HCT116 (cell line): ENCODE data around the gene GNAI3.

ENCODE experiments used
- CTCF ChIP-seq, 3 experiments: fragments of 200-600 bp in 1 of 3; sonication (generic) in 1 of 3; IDR thresholded peaks in 2 of 3; conservative IDR thresholded peaks in 1 of 3; 2 replicates each; pipeline ENCODE4 v1.5.1; 2012 to 2017; ENCODE audit warnings: low read depth in 2 of 3, low read length in 2 of 3, antibody characterized with exemption in 1 of 3, borderline replicate concordance in 1 of 3, control low read depth in 1 of 3, mild to moderate bottlenecking in 1 of 3, mixed read lengths in 1 of 3, mixed run types in 1 of 3, moderate library complexity in 1 of 3; ENCODE audit not compliant: insufficient read depth in 1 of 3
- EZH2 ChIP-seq: fragments of 200-600 bp; sonication (generic); IDR thresholded peaks from 2 replicates; pipeline ENCODE4 v1.6.1; 2017; ENCODE audit warnings: antibody characterized with exemption, mixed run types
- MAX ChIP-seq: IDR thresholded peaks from 2 replicates; pipeline ENCODE4 v1.6.1; 2012
- POLR2A ChIP-seq: IDR thresholded peaks from 2 replicates; pipeline ENCODE4 v1.7.0; 2011; ENCODE audit warnings: borderline replicate concordance; ENCODE audit not compliant: insufficient read depth, insufficient read length; ENCODE audit errors: extremely low read depth
- POLR2AphosphoS5 ChIP-seq: IDR thresholded peaks from 2 replicates; pipeline ENCODE4 v1.6.1; 2011; ENCODE audit warnings: mild to moderate bottlenecking, low read depth, low read length, moderate library complexity
- RAD21 ChIP-seq: IDR thresholded peaks from 2 replicates; pipeline ENCODE4 v1.6.1; 2012; ENCODE audit warnings: low read depth, mild to moderate bottlenecking
- SIN3A ChIP-seq: IDR thresholded peaks from 2 replicates; pipeline ENCODE4 v1.6.1; 2012; ENCODE audit warnings: low read depth
- TCF7L2 ChIP-seq: IDR thresholded peaks from 2 replicates; pipeline ENCODE4 v1.7.0; 2011; ENCODE audit warnings: borderline replicate concordance, inconsistent platforms; ENCODE audit not compliant: insufficient read depth, insufficient read length; ENCODE audit errors: extremely low read depth
- YY1 ChIP-seq: IDR thresholded peaks from 2 replicates; pipeline ENCODE4 v1.6.1; 2011; ENCODE audit warnings: low read length, low read depth, moderate library complexity, mild to moderate bottlenecking; ENCODE audit not compliant: insufficient replicate concordance; ENCODE audit errors: extremely low read depth

- no peak for TF ChIP-seq CTCF (IDR thresholded peaks at IDR 0.05 in 2 of 3, conservative IDR thresholded peaks at IDR 0.05 in 1 of 3; ENCODE audit: borderline replicate concordance in 1 of 3, insufficient read depth in 1 of 3, low read depth in 2 of 3, low read length in 2 of 3)
- no peak for TF ChIP-seq EZH2
- TF ChIP-seq POLR2AphosphoS5, result no peak
- no peak for TF ChIP-seq MAX
- TF ChIP-seq TCF7L2, result no peak
- TF ChIP-seq RAD21, result no peak
- no peak for TF ChIP-seq SIN3A
- TF ChIP-seq POLR2A, result no peak
- no peak for TF ChIP-seq YY1
Observed at GRCh38 chr1:109527098-109527811, 21.2 kb upstream of the GNAI3 start.
